Ishikawa (cell line): Measurements from ENCODE around the gene MEF2A.

ENCODE experiments used
- CEBPB ChIP-seq: IDR thresholded peaks from 2 replicates; pipeline ENCODE4 v1.6.1; 2012
- CREB1 ChIP-seq: IDR thresholded peaks from 2 replicates; pipeline ENCODE4 v1.6.1; 2012; ENCODE audit warnings: low read depth
- EGR1 ChIP-seq: IDR thresholded peaks from 2 replicates; pipeline ENCODE4 v1.6.1; 2012
- EP300 ChIP-seq: IDR thresholded peaks from 2 replicates; pipeline ENCODE4 v1.6.1; 2012; ENCODE audit warnings: borderline replicate concordance
- FOXM1 ChIP-seq: IDR thresholded peaks from 2 replicates; pipeline ENCODE4 v1.6.1; 2012; ENCODE audit warnings: low read depth, borderline replicate concordance
- NFIC ChIP-seq: IDR thresholded peaks from 2 replicates; pipeline ENCODE4 v1.6.1; 2012
- RAD21 ChIP-seq: IDR thresholded peaks from 2 replicates; pipeline ENCODE4 v1.6.1; 2012; ENCODE audit warnings: low read depth
- TAF1 ChIP-seq: IDR thresholded peaks from 2 replicates; pipeline ENCODE4 v1.6.1; 2012; ENCODE audit warnings: low read depth, mild to moderate bottlenecking
- TCF12 ChIP-seq: IDR thresholded peaks from 2 replicates; pipeline ENCODE4 v1.6.1; 2012; ENCODE audit warnings: low read depth
- TEAD4 ChIP-seq: IDR thresholded peaks from 2 replicates; pipeline ENCODE4 v1.6.1; 2012
- YY1 ChIP-seq: IDR thresholded peaks from 2 replicates; pipeline ENCODE4 v1.6.1; 2012; ENCODE audit warnings: low read depth
- ZBTB7A ChIP-seq: IDR thresholded peaks from 2 replicates; pipeline ENCODE4 v1.6.1; 2012; ENCODE audit warnings: low read depth
- TF ChIP-seq, protein P1 (sequence below): IDR thresholded peaks from 2 replicates; pipeline ENCODE4 v1.6.1; 2012
- TF ChIP-seq, protein P2 (sequence below): IDR thresholded peaks from 2 replicates; pipeline ENCODE4 v1.6.1; 2012; ENCODE audit warnings: low read depth, mild to moderate bottlenecking
- TF ChIP-seq, protein P3 (sequence below): IDR thresholded peaks from 2 replicates; pipeline ENCODE4 v1.6.1; 2012

MEF2A gene

DNA sequence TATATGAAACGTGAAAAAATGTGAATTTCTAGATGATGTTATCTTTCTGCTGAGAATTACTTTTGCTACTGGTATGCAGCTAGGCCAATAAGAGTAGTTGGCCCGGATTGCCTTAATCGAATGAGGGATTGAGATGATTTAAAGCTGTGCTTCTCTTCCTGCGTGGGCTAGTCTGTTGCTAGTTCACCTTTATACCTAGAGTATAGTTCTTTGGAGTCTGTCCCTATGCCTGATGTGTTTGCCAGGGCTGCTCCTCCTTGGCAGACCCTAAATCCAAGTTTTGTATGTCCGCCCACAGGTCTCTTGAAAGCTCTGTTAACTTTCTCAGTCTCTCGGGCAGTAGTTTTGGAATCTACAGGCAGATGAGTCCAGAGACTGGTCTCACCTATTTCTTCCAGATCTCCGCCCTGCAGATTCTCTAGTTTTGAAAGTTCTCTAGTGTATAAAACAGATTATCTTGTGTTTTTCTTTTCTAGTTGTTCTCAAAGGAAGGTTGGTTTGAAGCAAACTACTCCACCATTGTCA, 64.9 kb downstream of the MEF2A start:
- no peak for TF ChIP-seq YY1
- TF ChIP-seq, protein P1, sequence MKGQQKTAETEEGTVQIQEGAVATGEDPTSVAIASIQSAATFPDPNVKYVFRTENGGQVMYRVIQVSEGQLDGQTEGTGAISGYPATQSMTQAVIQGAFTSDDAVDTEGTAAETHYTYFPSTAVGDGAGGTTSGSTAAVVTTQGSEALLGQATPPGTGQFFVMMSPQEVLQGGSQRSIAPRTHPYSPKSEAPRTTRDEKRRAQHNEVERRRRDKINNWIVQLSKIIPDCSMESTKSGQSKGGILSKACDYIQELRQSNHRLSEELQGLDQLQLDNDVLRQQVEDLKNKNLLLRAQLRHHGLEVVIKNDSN = no peak
- TF ChIP-seq TEAD4 = no peak
- TF ChIP-seq EGR1 = no peak
- no peak for TF ChIP-seq CEBPB
- no peak for TF ChIP-seq FOXM1
- no peak for TF ChIP-seq ZBTB7A
- TF ChIP-seq, protein P2, sequence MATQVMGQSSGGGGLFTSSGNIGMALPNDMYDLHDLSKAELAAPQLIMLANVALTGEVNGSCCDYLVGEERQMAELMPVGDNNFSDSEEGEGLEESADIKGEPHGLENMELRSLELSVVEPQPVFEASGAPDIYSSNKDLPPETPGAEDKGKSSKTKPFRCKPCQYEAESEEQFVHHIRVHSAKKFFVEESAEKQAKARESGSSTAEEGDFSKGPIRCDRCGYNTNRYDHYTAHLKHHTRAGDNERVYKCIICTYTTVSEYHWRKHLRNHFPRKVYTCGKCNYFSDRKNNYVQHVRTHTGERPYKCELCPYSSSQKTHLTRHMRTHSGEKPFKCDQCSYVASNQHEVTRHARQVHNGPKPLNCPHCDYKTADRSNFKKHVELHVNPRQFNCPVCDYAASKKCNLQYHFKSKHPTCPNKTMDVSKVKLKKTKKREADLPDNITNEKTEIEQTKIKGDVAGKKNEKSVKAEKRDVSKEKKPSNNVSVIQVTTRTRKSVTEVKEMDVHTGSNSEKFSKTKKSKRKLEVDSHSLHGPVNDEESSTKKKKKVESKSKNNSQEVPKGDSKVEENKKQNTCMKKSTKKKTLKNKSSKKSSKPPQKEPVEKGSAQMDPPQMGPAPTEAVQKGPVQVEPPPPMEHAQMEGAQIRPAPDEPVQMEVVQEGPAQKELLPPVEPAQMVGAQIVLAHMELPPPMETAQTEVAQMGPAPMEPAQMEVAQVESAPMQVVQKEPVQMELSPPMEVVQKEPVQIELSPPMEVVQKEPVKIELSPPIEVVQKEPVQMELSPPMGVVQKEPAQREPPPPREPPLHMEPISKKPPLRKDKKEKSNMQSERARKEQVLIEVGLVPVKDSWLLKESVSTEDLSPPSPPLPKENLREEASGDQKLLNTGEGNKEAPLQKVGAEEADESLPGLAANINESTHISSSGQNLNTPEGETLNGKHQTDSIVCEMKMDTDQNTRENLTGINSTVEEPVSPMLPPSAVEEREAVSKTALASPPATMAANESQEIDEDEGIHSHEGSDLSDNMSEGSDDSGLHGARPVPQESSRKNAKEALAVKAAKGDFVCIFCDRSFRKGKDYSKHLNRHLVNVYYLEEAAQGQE = no peak
- TF ChIP-seq CREB1 = no peak
- TF ChIP-seq RAD21 = no peak
- TF ChIP-seq TAF1 = no peak
- TF ChIP-seq EP300 = no peak
- no peak for TF ChIP-seq TCF12
- TF ChIP-seq, protein P3, sequence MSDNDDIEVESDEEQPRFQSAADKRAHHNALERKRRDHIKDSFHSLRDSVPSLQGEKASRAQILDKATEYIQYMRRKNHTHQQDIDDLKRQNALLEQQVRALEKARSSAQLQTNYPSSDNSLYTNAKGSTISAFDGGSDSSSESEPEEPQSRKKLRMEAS = no peak
- no peak for TF ChIP-seq NFIC

DNA sequence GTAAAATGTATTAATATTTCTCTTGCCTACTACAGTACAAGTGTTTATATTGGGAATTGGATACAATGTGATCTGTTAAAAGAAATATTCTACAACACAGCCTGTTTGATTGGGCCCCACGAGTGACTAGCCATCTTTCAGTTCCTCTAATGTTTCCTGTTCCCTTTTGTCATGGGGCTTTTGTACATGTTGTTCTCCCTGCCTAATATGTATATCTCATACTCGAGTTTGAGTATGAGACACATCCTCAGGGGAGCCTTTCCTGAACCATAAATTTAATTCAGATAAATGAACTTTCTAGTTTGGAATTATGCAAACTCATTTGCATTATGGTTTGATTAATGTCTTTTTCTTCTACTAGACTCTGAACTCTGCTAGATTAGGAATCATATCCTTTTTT, 65.5 kb downstream of the MEF2A start:
- TF ChIP-seq FOXM1 (no peak), EGR1 (no peak), CREB1 (no peak), RAD21 (no peak), NFIC (no peak), CEBPB (no peak), EP300 (no peak), ZBTB7A (no peak), TAF1 (no peak), TEAD4 (no peak), YY1 (no peak), TCF12 (no peak)
- TF ChIP-seq, protein P3 = no peak

DNA sequence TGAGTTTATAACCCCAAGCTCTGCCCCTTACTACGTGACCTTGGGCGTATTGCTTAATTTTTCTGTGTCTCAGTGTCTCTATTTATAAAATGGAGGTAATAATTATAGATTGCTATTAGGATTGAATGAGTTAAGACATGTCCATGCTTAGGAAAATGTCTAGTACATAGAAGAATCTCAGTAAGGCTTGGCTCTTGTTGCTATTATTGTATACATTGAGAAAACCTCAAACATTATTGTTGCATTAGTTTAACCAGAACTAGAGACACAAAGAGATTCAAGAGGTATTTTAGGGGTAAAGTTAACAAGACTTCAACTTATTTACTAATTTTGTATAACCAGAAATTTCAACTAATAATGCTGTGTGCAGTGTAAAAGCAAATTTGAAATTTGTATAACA, 66.7 kb downstream of the MEF2A start:
- TF ChIP-seq FOXM1 (no peak), CEBPB (no peak)

DNA sequence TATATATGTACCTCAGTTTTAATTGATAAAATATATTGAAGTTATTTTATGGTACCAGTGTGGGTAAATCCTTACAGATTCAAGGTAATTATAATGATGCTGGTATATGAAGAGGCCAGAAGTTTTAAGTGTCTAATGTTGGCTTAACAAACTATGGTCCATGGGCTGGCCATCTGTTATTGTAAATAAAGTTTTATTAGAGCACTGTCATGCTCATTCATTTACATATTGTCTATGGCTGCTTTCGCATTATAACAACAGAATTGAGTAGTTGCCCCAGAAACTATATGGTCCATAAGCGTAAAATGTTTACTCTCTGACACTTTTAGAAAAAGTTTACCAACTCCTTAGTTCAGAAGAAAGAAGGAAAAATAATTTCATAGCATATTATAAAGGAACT, 67.9 kb downstream of the MEF2A start:
- TF ChIP-seq CEBPB (no peak), NFIC (no peak), CREB1 (no peak), EP300 (no peak), FOXM1 (no peak), TEAD4 (no peak), ZBTB7A (no peak), TCF12 (no peak), TAF1 (no peak)
- TF ChIP-seq, protein P1 = no peak
- TF ChIP-seq, protein P2 = no peak
- TF ChIP-seq, protein P3 = no peak

DNA sequence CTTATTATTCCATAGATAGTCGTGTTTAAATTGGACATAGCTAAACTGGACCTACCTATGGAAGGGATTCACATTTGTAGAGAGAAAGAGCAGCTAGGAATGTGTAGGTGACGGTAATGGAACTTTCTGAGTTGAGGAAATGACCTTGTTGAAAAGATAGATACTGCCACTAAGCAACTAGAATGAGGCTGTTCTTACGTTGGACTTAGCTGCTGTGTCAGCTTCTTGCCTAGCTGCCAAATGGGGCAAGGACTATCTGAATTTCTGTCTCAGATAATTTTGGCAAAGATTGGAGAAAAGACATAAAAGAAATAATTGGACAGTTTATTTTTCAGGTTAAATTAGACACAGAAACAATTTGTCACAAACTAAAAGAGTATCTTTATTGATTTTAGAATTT, 68.8 kb downstream of the MEF2A start:
- TF ChIP-seq NFIC = no peak
- no peak for TF ChIP-seq TAF1
- TF ChIP-seq, protein P1 = no peak
- TF ChIP-seq RAD21 = no peak
- no peak for TF ChIP-seq EP300
- no peak for TF ChIP-seq TCF12
- TF ChIP-seq, protein P3 = no peak
- no peak for TF ChIP-seq EGR1

DNA sequence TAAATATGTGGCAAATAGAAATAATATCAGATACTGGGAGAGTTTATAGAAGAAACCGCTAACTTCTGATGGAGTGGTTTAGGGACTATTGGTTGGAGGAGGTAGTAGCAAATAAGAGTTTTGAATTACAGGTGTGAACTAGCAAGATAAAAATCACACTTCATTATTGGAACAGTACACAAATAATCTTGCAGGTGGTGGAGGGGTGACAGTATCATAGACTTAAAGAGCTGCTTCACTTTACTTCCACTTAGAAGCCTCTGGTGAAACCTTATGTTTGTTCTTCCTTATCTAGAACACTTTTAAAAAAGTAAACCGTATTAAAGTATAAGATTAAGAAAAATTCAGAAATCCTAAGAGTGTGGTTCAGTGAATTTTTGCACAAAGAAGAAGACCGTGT, 69.4 kb downstream of the MEF2A start:
- no peak for TF ChIP-seq CREB1
- TF ChIP-seq RAD21 = no peak
- TF ChIP-seq, protein P1 = no peak
- no peak for TF ChIP-seq CEBPB
- TF ChIP-seq EGR1 = no peak
- no peak for TF ChIP-seq EP300
- TF ChIP-seq, protein P3 = no peak
